NOMO-1 (cell line): ENCODE results near the gene CENPT.
"Not testable (repeated sequence)": the region's sequence is repeated elsewhere in the genome, so short reads cannot be mapped to it uniquely, and the experiment has no call there.

ENCODE experiments used
- DNase-seq, 2 experiments: peaks; one replicate each; lab custom pipeline; 2025; ENCODE audit not compliant: unreplicated experiment in 2 of 2; lab: John Stamatoyannopoulos, UW

Gene CENPT

DNA sequence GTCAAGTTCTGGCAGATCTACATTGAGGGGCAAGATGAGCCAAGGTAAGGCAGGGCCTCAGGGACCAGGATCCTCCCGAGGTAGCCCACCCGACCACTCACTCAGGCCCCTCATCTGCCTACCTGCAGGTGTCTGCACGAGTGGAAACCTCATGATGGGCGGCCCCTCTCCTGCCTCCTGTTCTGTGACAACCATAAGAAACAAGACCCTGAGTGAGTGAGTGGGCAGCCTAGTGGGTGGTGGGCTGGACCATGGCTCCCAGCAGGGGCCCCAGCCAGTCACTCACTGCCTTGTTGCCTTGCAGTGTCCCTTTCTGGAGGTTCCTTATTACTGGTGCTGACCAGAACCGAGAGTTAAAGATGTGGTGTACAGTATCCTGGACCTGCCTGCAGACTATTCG is 30.7 kb upstream of the CENPT start:
- no peak for DNase-seq

DNA sequence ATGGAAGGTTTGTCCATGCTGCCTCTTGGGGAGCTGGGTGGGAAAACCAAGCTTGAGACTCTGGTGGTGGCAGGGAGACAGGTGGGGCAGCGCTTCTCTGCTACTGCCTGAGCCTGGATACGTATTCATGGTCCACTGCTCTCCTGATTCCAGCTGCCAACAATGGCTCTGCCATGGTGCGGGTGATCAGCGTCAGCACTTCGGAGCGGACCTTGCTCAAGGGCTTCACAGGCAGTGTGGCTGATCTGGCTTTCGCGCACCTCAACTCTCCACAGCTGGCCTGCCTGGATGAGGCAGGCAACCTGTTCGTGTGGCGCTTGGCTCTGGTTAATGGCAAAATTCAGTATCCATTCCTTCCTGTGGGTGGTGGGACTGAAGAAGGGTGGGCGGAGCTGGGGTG is 29.6 kb upstream of the CENPT start:
- no peak for DNase-seq

DNA sequence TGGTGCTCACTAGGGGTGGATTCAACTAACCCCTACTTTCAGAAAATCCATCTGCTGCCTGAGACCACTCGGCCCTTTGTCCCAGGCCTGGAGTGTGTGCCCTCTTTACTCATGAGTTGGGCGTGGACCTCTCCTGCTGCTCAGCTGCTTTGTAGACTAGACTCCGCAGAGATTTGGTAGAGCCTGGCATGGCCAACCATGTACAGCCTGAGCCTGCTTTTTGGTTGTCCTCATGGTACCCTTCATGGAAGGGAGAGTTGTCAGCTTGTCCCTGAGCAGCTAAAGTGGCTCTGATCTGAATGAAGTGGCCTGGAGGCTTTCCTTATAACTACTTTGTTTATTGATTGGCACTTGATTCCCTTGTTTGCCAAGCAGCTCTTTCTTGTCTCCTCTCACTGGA is 26.9 kb upstream of the CENPT start:
- DNase-seq, result no peak

DNA sequence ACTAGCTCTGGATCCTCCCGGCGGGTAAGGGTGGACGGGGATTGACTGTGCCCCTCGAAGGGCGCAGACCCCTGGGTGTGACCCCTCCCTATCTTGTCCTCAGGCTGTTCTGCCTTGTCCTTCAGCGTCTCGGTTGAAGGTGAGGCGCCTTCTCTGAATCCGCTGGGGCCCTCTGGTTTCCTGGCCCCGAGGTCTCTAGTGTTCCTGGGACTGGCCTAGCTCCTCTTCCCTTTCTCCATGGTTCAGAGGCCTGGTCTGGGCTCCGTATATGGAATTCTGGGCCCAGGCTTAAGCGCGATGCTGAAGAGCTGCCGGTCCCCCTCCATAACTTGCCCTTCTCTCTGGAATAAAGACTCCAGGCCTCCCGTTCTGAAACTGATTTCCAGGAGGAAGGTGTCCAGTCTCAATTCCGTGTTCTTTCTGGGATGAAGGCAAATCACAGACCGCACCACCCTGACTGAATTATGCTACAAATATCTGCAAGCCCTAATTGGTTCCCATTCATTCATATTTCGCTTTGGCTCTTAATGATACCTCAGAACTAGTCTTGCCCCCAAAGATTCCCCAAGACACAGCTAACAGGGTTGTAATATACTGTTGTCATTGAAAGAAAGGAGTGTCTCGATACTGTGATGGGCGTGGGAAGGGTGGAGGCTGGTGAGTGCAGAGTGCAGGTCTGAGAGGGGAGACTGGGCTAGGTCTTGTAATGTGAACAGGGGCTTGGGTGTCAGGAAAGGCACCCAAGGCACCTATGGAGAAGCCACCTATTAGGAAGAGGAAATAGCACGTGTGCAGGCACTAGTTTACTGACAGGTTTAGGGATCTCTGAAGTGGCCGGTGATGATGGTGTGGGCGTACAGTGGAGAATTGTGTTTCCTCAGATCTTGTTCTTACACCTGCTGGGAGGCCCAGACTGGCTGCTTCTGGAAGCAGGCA is 26.2 kb upstream of the CENPT start:
- DNase-seq, result no peak

DNA sequence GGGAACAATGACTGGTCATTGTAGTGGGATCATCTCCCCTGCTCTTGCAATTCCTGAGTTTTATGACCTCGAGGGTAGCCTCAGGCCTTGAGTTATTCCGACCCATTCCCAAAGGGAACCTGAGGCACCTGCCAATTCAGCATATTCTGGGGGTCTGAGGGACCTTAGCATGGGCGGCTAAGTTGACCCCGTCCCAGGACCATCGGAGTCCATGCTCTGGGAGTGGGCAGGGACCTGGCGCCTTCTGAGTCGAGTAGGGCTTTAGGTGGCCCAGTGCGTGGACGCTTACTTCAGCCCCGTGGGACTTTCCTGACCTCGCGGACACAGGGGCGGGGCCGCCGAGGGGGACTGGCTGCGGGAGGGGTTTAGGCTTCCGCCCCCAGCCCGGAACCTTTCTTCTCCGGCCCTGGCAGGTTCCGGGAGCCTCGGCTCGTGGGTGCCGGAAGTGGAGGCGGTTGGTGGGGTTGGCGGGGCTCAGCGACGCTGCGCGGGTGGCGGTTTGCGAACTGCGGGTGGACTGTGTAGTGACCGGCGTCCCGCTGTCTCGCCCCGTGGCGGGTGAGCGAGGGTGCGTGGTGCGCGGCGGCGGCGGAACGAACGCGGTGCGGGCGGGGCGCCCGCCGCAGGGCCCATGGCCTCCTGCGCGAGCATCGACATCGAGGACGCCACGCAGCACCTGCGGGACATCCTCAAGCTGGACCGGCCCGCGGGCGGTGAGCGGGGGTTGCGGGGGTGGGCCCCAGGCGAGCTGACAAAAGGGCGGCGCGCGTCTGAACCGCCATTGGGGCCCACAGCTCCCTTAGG is 25.3 kb upstream of the CENPT start, which contains the start of gene EDC4:
TSS of gene EDC4 (plus strand) at position 422 of the 804 bp plus-strand sequence. CDS start at position 632, 210 bp downstream.
- peak; percentile 46 to 75 for DNase-seq

DNA sequence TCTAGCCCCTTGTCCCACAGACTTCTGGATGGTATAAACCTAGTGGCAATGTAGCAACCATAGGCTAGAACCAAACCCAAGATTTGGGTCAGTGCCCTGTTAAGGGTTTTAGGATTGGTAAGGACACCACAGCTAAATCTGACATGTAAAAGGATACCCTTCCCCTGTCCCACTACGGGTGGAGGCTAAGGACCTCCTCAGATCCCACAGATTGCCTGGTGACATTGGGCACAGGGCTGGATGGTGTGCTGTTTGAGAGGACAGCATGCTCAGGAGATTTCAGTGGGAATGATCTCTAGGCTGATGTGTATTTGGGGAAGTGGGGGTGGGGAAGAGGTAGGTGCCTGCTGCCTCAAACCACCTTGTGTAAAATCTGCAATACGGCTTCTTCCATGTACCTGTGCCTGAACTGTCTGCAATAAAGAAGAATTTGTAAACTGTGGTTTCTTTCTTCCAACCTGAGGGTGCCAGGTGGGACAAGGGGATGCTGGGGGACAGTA is 24.7 kb upstream of the CENPT start:
- DNase-seq, result no peak

DNA sequence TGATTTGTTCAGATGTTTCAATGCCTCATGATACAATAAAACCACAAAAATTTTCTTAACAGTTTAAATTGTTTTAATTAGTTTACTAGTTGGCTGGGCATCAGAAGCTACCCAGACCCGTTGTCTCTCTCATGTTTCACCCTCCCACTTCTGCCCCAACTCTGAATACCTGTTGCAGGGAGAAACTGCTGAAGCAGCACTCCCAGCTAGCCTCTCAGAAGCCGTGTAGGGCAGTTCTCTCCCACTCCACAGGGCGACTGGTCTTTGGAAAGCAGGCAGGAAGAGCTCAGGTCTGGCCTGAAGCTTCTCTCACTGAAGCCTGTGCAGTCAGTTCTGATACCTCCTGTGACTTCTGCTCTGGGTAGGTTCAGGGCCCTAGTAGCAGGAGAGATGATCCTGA is 23.8 kb upstream of the CENPT start:
- no peak for DNase-seq

DNA sequence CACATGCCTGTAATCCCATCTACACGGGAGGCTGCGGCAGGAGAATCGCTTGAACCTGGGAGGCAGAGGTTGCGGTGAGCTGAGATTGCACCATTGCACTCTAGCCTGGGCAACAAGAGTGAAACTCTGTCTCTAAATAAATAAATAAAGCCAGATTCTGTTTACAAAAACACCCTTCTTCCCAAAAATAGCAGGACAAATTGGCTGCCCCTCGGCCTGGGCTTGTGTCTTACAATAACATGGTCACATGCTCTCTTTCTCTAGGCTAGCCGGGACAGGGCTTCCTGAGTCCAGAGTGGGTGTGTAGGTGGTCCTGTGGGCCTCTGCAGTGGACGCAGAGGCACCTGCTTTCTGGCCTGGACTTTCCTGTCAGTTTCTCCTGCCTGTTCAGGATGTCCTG is 22.2 kb upstream of the CENPT start:
- no peak for DNase-seq

DNA sequence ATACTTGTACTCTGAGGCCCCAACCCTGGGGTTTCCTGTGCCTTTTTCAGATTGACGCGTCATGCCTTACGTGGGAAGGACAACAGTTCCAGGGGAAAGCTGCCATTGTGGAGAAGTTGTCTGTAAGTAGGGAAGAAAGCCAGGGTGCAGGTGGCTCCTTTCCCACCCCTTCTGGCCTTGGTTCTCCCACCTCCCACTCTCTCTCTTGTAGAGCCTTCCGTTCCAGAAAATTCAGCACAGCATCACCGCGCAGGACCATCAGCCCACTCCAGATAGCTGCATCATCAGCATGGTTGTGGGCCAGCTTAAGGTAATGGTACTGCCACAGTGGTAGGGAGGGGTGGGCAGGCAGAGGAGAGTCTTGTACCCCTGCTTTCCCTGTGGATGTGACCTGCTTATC is 20.8 kb upstream of the CENPT start:
- DNase-seq, result no peak

DNA sequence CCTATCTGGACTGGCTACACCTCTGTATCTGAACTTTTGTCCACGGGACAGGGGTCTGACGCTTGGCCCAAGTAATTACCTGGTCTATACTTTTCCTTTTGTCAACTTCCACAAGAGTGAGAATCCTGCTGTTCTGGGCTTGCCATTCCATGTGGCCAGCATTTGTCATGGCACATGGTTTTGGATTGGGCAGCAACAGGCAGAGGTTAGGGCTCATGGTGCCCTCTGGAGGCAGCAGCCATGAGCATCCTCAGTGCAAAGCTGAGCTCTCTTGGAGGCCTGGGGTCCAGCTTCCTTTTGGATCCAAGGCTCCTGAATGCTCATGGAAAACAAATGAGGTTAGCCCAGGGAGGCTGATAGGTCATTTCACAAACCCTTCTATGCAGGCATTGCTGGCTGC is 17.8 kb upstream of the CENPT start:
- peak in 1 of 2 experiments; percentile 5 for DNase-seq

DNA sequence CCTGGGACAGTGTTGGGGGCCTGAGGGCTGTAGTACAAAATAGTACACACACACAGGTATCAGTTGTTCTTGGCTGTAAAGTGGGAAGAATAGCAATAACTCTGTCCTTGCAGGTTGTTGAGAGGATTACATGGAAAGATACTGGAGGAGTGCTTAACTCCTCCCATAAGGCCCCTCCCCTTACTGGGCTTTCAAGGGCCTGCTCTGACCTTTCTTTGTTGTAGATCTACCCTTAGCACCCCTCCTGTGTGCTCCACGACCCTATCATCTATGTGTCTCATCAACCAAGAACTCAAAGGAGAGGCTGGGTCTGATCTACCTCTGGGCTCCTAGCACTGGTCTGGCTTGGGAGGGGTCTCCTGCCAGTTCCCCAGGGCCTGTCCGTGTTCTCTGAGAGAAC is 17.1 kb upstream of the CENPT start:
- no peak for DNase-seq

DNA sequence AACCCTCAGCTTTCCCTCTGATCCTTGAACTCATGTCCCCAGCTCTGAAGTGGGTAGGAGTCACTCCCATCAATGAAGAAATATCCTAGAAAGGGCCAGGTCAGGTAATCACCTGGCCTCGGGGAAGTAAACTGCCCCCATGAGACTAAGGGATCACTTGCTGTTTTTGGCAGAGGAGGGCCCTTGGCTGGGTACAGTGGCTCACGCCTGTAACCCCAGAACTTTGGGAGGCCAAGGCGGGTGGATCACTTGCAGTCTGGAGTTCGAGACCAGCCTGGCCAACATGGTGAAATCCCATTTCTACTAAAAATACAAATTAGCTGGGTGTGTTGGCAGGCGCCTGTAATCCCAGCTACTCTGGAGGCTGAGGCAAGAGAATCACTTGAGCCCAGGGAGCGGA is 16.6 kb upstream of the CENPT start:
- not testable (repeated sequence) for DNase-seq

DNA sequence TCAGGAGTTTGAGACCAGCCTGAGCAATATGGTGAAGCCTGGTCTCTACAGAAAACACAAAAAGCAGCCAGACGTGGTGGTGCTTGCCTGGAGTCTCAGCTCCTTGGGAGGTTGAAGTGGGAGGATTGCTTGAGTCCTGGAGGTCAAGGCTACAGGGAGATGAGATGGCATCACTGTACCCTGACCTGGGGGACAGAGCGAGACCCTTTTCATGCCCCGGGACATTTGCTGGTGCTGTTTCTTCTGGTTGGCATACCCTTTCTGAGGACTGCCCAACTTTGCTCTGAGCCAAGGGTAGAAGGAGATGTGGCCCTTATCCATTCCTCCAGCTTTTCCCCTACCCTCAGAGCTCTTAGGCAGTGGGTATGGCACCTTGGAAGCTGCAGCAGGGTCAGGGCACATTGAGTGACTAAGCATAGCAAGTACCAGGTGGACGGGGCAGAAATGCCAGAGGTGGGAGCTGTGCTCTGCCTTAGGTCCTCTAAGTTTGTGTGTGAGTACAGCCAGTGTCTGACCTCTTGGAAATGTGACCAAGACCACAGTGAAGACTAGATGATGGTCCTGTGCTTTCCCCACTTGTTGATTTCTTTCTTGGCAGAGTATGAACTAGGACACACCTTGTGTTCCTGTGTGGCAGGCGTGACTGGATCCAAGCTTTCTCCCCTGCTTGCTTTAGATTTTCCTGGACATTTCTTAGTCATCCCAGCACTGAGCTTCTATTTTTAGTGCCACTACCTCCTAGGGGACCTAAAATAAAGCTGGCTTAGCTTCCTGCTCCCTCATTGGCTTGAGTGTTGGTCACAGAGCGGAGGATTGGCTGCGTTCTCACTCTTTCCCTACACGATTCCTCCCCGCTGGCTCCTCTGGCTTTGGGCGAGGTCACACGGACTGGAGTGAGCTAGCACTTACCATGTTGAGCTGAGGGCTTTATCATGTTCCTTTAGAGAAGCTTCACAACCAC is 15.4 kb upstream of the CENPT start:
- DNase-seq, result no peak

DNA sequence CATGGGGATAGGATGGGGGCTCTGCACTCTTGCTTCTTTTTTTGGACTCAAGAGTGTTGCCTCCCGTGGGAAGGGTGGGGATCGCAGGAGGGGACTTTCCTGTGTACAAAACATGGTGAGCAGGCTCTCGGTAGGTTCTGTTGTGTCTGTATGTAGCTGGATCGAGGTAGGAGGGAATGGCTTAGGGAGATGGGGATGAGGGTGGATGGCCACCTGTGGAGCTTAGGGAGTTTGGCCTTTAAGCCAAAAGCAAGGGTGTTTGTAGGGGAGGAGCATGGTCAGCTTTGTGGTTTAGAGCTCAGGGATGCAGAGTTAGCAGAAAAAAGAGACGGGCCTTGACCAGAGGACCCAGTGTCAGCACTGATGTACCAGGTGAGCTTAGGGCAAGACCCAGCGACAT is 14.4 kb upstream of the CENPT start:
- no peak for DNase-seq

DNA sequence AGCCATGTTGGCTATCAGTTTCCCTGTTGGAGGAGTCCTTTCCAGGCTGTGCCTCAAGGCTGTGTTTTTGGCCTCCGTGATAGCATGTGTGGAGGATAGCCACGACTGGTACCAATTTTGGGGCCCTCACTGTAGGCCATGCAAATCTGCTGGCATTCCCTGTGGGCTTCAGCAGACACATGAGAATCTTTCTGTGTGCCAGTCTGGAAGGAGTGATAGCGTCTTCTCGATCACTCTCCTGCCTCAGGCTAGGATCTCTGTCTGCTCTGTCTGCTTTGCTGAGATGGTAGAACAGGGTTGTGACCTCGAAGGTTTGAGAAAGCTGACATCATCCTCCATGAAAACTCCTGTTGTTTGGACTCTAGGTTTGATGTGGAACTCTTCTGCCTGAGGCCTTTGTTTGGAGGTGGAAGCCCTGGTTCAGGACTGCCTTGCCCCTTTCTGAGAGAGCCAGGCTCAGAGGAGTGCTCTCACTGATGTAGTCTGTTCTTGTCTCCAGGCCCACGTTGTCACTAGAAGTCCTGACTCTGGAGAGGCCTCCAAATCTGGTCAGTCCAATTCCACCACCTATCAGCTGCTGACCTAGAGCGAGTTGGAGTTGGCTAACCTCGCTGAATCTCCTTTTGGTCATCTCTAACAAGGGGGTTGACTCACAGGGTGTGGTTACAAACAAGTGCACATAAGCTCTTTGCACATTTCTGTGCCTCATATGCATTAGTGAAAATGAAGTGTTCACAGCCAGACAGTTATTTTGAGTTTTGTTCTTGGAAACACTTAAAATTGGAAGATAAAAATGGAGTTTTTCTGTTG is 13.3 kb upstream of the CENPT start:
- no peak for DNase-seq

DNA sequence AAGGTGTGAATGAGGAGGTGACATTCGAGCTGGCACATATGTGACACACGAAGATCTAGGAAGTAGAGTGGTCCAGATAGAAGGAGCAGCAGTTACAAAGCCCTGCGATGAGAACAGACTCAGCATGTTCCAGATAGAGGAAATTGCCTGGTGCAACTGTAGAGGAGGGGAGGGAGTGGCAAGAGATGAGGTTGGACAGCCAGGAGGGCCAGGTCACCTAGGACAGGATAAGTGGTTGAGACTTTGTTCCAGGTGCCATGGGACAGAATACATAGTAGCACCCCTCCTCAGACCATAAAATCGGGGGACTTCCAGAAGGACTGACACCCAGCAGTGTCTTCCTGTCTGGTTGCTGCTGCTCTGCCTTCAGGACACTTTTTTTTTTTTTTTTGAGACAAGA is 11.0 kb upstream of the CENPT start:
- no peak for DNase-seq

DNA sequence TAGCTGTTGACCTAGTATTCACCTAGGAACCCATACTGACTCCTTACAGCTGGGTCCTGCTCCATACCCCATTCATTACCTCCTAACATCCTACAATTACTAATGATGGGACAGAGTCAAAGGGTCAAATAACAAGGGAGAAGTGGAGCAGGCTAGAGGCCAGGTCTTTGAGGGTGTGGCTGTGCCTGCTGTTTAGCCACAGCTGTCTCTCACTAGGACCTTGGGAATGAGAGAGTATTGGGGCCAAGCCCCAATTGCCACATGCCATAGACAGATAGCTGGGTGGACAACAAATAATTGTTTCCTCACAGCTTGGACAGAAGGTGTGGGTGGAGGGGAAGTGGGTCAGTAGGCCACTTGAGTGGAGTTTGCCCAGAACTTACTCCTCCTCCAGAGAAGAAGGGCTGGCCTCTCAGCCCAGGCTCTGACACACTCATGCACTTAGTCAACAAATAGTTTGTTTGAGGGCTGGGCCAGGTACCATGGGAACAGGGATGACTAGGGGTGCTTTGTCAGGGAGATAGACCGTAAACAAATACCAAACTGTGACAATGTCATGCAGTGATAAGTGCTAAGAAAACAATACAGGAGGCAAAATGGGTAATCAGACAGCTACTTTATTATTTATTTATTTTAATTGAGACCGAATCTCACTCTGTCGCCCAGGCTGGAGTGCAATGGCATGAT is 10.2 kb upstream of the CENPT start:
- DNase-seq, result no peak

DNA sequence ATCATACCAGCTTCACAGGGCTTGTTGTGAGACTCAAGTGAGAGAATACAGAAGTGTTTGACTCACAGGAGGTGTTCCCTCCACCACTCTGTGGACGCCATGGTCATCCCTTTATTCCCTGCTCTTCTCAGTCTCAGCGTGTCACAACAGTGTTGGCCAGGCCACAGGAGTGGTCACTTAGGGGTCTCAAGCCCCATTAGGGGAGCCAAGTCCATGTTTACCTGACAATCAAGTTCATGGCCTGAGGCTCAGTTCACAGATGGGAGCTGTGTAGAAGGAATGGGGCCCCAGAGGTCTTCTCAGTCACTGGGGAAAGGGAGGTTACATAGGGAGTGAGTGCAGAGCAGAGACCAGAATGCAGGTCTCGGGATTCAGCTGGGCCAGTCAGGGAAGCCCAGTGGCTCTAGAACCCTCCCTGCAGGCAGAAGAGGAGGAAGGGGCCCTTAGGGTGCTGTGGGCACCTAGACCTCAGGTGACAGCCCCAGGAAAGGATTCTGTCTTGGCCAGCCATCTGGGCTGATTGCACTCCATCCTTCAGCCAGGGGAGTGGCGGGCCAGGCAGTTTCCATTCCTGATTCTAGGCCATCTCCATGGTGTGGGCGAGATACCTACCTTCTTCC is 9.5 kb upstream of the CENPT start:
- no peak for DNase-seq

DNA sequence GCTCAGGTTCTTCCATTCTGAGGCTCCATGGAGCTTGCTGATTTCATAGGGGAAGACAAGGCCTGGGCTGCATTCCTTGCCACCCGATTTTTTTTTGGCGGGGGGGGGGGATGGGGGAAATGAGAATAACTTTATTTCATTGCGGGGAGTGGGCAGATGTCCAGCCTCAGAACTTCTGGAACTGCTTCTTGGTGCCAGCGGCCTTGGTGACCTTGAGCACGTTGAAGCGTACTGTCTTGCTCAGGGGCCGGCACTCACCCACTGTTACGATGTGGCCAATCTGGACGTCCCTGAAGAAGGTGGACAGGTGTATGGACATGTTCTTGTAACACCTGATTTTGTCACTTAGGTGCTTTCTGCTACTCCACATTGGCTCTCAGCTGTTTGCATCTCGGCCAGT is 8.3 kb upstream of the CENPT start:
- DNase-seq, result no peak
